ENCODE results near the gene SPACA4.

The SPACA4 gene

GRCh38 chr19:48607359-48607755 lies 815 bp downstream of the SPACA4 start:
- TF ChIP-seq CTCF (IDR thresholded peaks at IDR 0.05; ENCODE audit: low read depth, low read length, missing control alignments): no peak
- no peak for DNase-seq (ENCODE audit: low read depth)
- H3K4me3 ChIP-seq (ENCODE audit: low read depth, low read length): no peak overlapping the region

GRCh38 chr19:48608798-48609263 lies 2.3 kb downstream of the SPACA4 start:
- peak; percentile 36 for DNase-seq (ENCODE audit: low read depth)
- TF ChIP-seq CTCF (IDR thresholded peaks at IDR 0.05; ENCODE audit: low read depth, low read length, missing control alignments): peak; percentile 85
- no peak overlapping the region for H3K4me3 ChIP-seq (ENCODE audit: low read depth, low read length)

GRCh38 chr19:48609571-48610108 lies 3.1 kb downstream of the SPACA4 start:
- DNase-seq (ENCODE audit: low read depth): no peak
- H3K4me3 ChIP-seq (ENCODE audit: low read depth, low read length): no peak overlapping the region
- no peak for TF ChIP-seq CTCF (IDR thresholded peaks at IDR 0.05; ENCODE audit: low read depth, low read length, missing control alignments)

- DNase-seq (ENCODE audit: low read depth): no peak
- TF ChIP-seq CTCF (IDR thresholded peaks at IDR 0.05; ENCODE audit: low read depth, low read length, missing control alignments): no peak
- no peak overlapping the region for H3K4me3 ChIP-seq (ENCODE audit: low read depth, low read length)
Observed at GRCh38 chr19:48611872-48612271, 5.3 kb downstream of the SPACA4 start.

GRCh38 chr19:48613024-48613851 lies 6.7 kb downstream of the SPACA4 start:
- no peak overlapping the region for H3K4me3 ChIP-seq (ENCODE audit: low read depth, low read length)
- DNase-seq (ENCODE audit: low read depth): no peak
- TF ChIP-seq CTCF (IDR thresholded peaks at IDR 0.05; ENCODE audit: low read depth, low read length, missing control alignments): no peak

GRCh38 chr19:48613852-48614435 lies 7.4 kb downstream of the SPACA4 start:
- DNase-seq (ENCODE audit: low read depth): no peak
- H3K4me3 ChIP-seq (ENCODE audit: low read depth, low read length): no peak overlapping the region
- TF ChIP-seq CTCF (IDR thresholded peaks at IDR 0.05; ENCODE audit: low read depth, low read length, missing control alignments): no peak
